ENCODE results near the gene TMEM163. TPM values are rescaled to one million over a fixed set of nuclear protein-coding genes. Genes with fewer than 3 reads are reported as not detected.

Gene TMEM163
- total RNA-seq, 2 donors from 2014 or later = 0.24 TPM; not detected in 1

- H3K27me3 Mint-ChIP-seq (ENCODE audit: insufficient read depth) = no peaks in the 10 kb centered on the region
- Histone ChIP-seq H3K9ac (ENCODE audit: extremely low read depth, low read length, poor library complexity, severe bottlenecking) (no peak overlapping the region), H3K27ac (ENCODE audit: low read depth, low read length) (no peak overlapping the region)
Observed at GRCh38 chr2:134564549-134564948, 154.3 kb downstream of the TMEM163 start.

DNA sequence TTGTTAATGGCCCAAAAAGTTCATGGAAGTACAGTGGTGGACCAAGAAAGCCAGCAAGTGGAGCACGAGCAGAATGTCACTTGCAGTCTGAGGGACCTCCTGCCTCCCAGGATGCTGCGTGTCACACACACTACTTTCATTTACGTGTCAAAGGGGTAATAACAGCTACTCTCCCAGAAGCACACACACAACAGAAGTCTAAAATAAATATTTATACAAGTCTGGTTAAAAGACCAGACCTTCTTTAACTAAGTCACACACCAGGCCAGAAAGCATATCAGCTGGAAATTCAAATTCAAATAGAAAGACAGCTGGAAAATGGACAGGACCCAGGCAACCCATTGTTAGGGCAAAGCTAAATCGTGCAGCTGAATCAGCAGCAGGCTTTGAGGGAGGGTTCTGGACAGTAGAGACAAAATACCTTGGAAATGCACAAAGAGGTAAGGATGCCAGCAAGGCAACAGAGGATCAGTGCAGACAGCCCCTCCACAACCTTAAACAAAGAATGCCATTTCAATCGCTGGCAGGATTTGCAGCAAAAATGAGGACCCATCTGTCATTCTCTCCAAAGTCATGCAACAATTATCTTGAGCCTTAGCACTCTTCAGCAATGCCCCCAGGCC lies 160.5 kb downstream of the TMEM163 start:
- Mint-ChIP-seq H3K27ac (no peak overlapping the region), H3K27me3 (ENCODE audit: insufficient read depth) (peaks cover 4% of the 10 kb centered on the region), H3K36me3 (ENCODE audit: low read depth) (no peaks in the 10 kb centered on the region), H3K9me3 (no peaks in the 10 kb centered on the region), H3K4me3 (no peak overlapping the region), H3K4me1 (no peaks in the 10 kb centered on the region)
- peak overlapping the region; percentile 70 for H3K27ac ChIP-seq (ENCODE audit: low read depth, low read length)
- no peaks in the 10 kb centered on the region for H3K9me3 ChIP-seq (ENCODE audit: control insufficient read depth, low read length)
- no peak for TF ChIP-seq CTCF (conservative IDR thresholded peaks at IDR 0.05)
- H3K9ac ChIP-seq (ENCODE audit: extremely low read depth, low read length, poor library complexity, severe bottlenecking) = no peak overlapping the region
- no peaks in the 10 kb centered on the region for H3K4me1 ChIP-seq (ENCODE audit: control insufficient read depth, insufficient read depth, low read length)
- H3K36me3 ChIP-seq (ENCODE audit: control insufficient read depth, insufficient read depth, low read length) = no peaks in the 10 kb centered on the region
- 79 to 83% methylated on average over 3 to 5 of the region's 5 CpGs for WGBS, 2 experiments (ENCODE audit: insufficient coverage in 1 of 2, insufficient read length in 1 of 2)
- no peak for DNase-seq
- H3K4me3 ChIP-seq (ENCODE audit: low read length) = no peak overlapping the region
- no peaks in the 10 kb centered on the region for H3K27me3 ChIP-seq (ENCODE audit: control insufficient read depth, insufficient read depth, low read length, poor library complexity, severe bottlenecking)

More at GRCh38 chr2:134564549-134564948, 154.3 kb downstream of the TMEM163 start:
- Mint-ChIP-seq H3K9me3 (no peaks in the 10 kb centered on the region), H3K27ac (no peak overlapping the region), H3K4me3 (no peak overlapping the region), H3K36me3 (ENCODE audit: low read depth) (no peaks in the 10 kb centered on the region), H3K4me1 (no peaks in the 10 kb centered on the region)
- no peaks in the 10 kb centered on the region for H3K27me3 ChIP-seq (ENCODE audit: control insufficient read depth, insufficient read depth, low read length, poor library complexity, severe bottlenecking)
- H3K36me3 ChIP-seq (ENCODE audit: control insufficient read depth, insufficient read depth, low read length) = no peaks in the 10 kb centered on the region
- no peak for TF ChIP-seq CTCF (conservative IDR thresholded peaks at IDR 0.05)
- H3K9me3 ChIP-seq (ENCODE audit: control insufficient read depth, low read length) = no peaks in the 10 kb centered on the region
- WGBS, 2 experiments (ENCODE audit: insufficient coverage in 1 of 2, insufficient read length in 1 of 2) = 77 to 100% methylated on average over 1 to 3 of the region's 3 CpGs
- H3K4me1 ChIP-seq (ENCODE audit: control insufficient read depth, insufficient read depth, low read length) = no peaks in the 10 kb centered on the region
- H3K4me3 ChIP-seq (ENCODE audit: low read length) = no peak overlapping the region
- DNase-seq = no peak

- H3K9me3 Mint-ChIP-seq = no peaks in the 10 kb centered on the region
- no peaks in the 10 kb centered on the region for H3K4me1 Mint-ChIP-seq
- no peak overlapping the region for H3K9ac ChIP-seq (ENCODE audit: extremely low read depth, low read length, poor library complexity, severe bottlenecking)
- no peak for DNase-seq
- H3K27me3 ChIP-seq (ENCODE audit: control insufficient read depth, insufficient read depth, low read length, poor library complexity, severe bottlenecking) = no peaks in the 10 kb centered on the region
- peaks cover 4% of the 10 kb centered on the region for H3K27me3 Mint-ChIP-seq (ENCODE audit: insufficient read depth)
- no peaks in the 10 kb centered on the region for H3K36me3 ChIP-seq (ENCODE audit: control insufficient read depth, insufficient read depth, low read length)
- TF ChIP-seq CTCF (conservative IDR thresholded peaks at IDR 0.05) = no peak
- H3K4me3 ChIP-seq (ENCODE audit: low read length) = no peak overlapping the region
- H3K27ac ChIP-seq (ENCODE audit: low read depth, low read length) = no peak overlapping the region
- H3K27ac Mint-ChIP-seq = no peak overlapping the region
- no peaks in the 10 kb centered on the region for H3K4me1 ChIP-seq (ENCODE audit: control insufficient read depth, insufficient read depth, low read length)
- H3K36me3 Mint-ChIP-seq (ENCODE audit: low read depth) = no peaks in the 10 kb centered on the region
- H3K4me3 Mint-ChIP-seq = no peak overlapping the region
- H3K9me3 ChIP-seq (ENCODE audit: control insufficient read depth, low read length) = no peaks in the 10 kb centered on the region
- WGBS, 2 experiments (ENCODE audit: insufficient coverage in 1 of 2, insufficient read length in 1 of 2) = 90% methylated on average over 6 of the region's 6 CpGs
Observed at GRCh38 chr2:134555411-134555810, 163.4 kb downstream of the TMEM163 start.
